GM18873 (cell line): ENCODE data around the gene CALML6.
"Not testable (repeated sequence)": the region's sequence is repeated elsewhere in the genome, so short reads cannot be mapped to it uniquely, and the experiment has no call there.

Source experiments
- ATAC-seq: cut with Tn5 transposase; IDR thresholded peaks from one replicate; pipeline ENCODE4 v1.9.1; 2021; ENCODE audit warnings: mild to moderate bottlenecking, moderate library complexity, moderate number of reproducible peaks; ENCODE audit not compliant: unreplicated experiment, low FRiP score

The CALML6 gene

GRCh38 chr1:1922956-1923833 lies 8.1 kb downstream of the CALML6 start:
- ATAC-seq: no peak

- no peak for ATAC-seq
Observed at GRCh38 chr1:1924386-1924785, 9.3 kb downstream of the CALML6 start.

- no peak for ATAC-seq
Observed at GRCh38 chr1:1924849-1925248, 9.8 kb downstream of the CALML6 start.

GRCh38 chr1:1925437-1926345 lies 10.6 kb downstream of the CALML6 start:
- no peak for ATAC-seq

GRCh38 chr1:1926346-1926811 lies 11.3 kb downstream of the CALML6 start:
- no peak for ATAC-seq

GRCh38 chr1:1926886-1927660 lies 12.0 kb downstream of the CALML6 start:
- no peak for ATAC-seq

GRCh38 chr1:1927751-1928150 lies 12.7 kb downstream of the CALML6 start:
- no peak for ATAC-seq

- no peak for ATAC-seq
Observed at GRCh38 chr1:1928231-1929101, 13.4 kb downstream of the CALML6 start.

GRCh38 chr1:1929102-1929638 lies 14.1 kb downstream of the CALML6 start:
- ATAC-seq: no peak

- no peak for ATAC-seq
Observed at GRCh38 chr1:1929639-1930545, 14.8 kb downstream of the CALML6 start.

- not testable (repeated sequence) for ATAC-seq
Observed at GRCh38 chr1:1934848-1935247, 19.8 kb downstream of the CALML6 start.

GRCh38 chr1:1937061-1937460 lies 22.0 kb downstream of the CALML6 start:
- ATAC-seq: no peak

- no peak for ATAC-seq
Observed at GRCh38 chr1:1937549-1938275, 22.7 kb downstream of the CALML6 start.

GRCh38 chr1:1938276-1938573 lies 23.2 kb downstream of the CALML6 start:
- ATAC-seq: no peak

GRCh38 chr1:1938613-1939295 lies 23.7 kb downstream of the CALML6 start:
- no peak for ATAC-seq

- ATAC-seq: no peak
Observed at GRCh38 chr1:1939296-1940122, 24.4 kb downstream of the CALML6 start.

- no peak for ATAC-seq
Observed at GRCh38 chr1:1940123-1940425, 25.0 kb downstream of the CALML6 start.
